Gastroesophageal sphincter (tissue), 4 donors: ENCODE measurements around the gene GNB2. TPM values are rescaled to one million over a fixed set of nuclear protein-coding genes. Genes with fewer than 3 reads are reported as not detected.
A peak's percentile ranks its signal among the peaks of the same experiment; 100 is the strongest.

ENCODE experiments used
- ATAC-seq: fragments of 150-250 bp; one replicate; pipeline ENCODE4 v1.9.1; 2016; ENCODE audit warnings: mild to moderate bottlenecking, moderate library complexity
- H3K27ac ChIP-seq, 4 donors: fragments of 200-600 bp; sonication (generic) in 3 of 4; 1 replicate in 3 of 4; 2 replicates in 1 of 4; pipeline ENCODE4 v1.5.1; 2016 to 2019
- H3K27me3 ChIP-seq: fragments of 200-600 bp; sonication (generic); one replicate; pipeline ENCODE4 v1.5.1; 2019
- H3K36me3 ChIP-seq, 2 donors: fragments of 200-600 bp; sonication (generic); one replicate each; pipeline ENCODE4 v1.5.1; 2019; ENCODE audit warnings: control low read depth in 1 of 2
- H3K4me1 ChIP-seq, 3 donors: fragments of 200-600 bp; sonication (generic); 1 replicate in 2 of 3; 2 replicates in 1 of 3; pipeline ENCODE4 v1.5.1; 2016 to 2019; ENCODE audit warnings: control low read depth in 2 of 3
- H3K4me3 ChIP-seq, 2 donors: fragments of 200-600 bp; sonication (generic); one replicate each; pipeline ENCODE4 v1.5.1; 2019; ENCODE audit warnings: mild to moderate bottlenecking in 1 of 2, moderate library complexity in 1 of 2
- H3K9me3 ChIP-seq, 3 donors: fragments of 200-600 bp; sonication (generic); one replicate each; pipeline ENCODE4 v1.5.1; 2017 to 2019; ENCODE audit warnings: control low read depth in 2 of 3
- CTCF ChIP-seq, 4 experiments: fragments of 200-600 bp in 2 of 4; fragments of 450-650 bp in 2 of 4; sonication (generic) in 1 of 4; IDR thresholded peaks; one replicate each; pipeline ENCODE4 v1.5.1; 2017 to 2019; ENCODE audit warnings: antibody characterized with exemption in 4 of 4, mild to moderate bottlenecking in 2 of 4, moderate library complexity in 2 of 4
- EP300 ChIP-seq: sonication (generic); formaldehyde crosslinking; IDR thresholded peaks from one replicate; pipeline ENCODE4 v1.6.1; 2017; ENCODE audit warnings: antibody characterized with exemption, mild to moderate bottlenecking
- POLR2A ChIP-seq, 2 donors: fragments of 450-650 bp; IDR thresholded peaks; one replicate each; pipeline ENCODE4 v1.6.1; 2017; ENCODE audit warnings: antibody characterized with exemption in 2 of 2, mild to moderate bottlenecking in 2 of 2, moderate library complexity in 1 of 2
- POLR2AphosphoS5 ChIP-seq: sonication (generic); formaldehyde crosslinking; IDR thresholded peaks from one replicate; pipeline ENCODE4 v1.6.1; 2017; ENCODE audit warnings: antibody characterized with exemption
- WGBS, 2 donors: methylation state at CpG; one replicate each; pipeline ENCODE4 v1.1.5; 2018; ENCODE audit warnings: low coverage in 1 of 2; 5-methylcytosine and 5-hydroxymethylcytosine counted together
- total RNA-seq, 4 donors: library from RNA; depleted of rRNA; stranded (reverse); fragments of >200 nt; gene quantifications; one replicate each; pipeline ENCODE4 v1.1.0, GENCODE V29; 2016

GNB2 gene
- total RNA-seq, 4 donors from 2014 or later: 124 to 217 (median 162) TPM

GRCh38 chr7:100679927-100680575 is 6.5 kb downstream of the GNB2 start:
- peaks cover 0 to 58% (median 24%) of the 10 kb centered on the region in 3 donors for H3K4me1 ChIP-seq

GRCh38 chr7:100680576-100681271 is 7.2 kb downstream of the GNB2 start:
- peaks cover 0 to 92% of the 10 kb centered on the region in 2 donors for H3K36me3 ChIP-seq
- peak overlapping the region in 3 of 4 donors; percentile 76 to 99 (median 81) for H3K27ac ChIP-seq
- H3K4me1 ChIP-seq: peaks cover 0 to 53% (median 24%) of the 10 kb centered on the region in 3 donors

More at GRCh38 chr7:100679927-100680575, 6.5 kb downstream of the GNB2 start:
- peak; percentile 45 for TF ChIP-seq POLR2AphosphoS5
- no peak for TF ChIP-seq POLR2A (IDR thresholded peaks at IDR 0.05)
- Histone ChIP-seq H3K27me3 (no peaks in the 10 kb centered on the region), H3K27ac (peak overlapping the region in 3 of 4 donors; percentile 76 to 99 (median 81)), H3K4me3 (no peak overlapping the region), H3K9me3 (no peaks in the 10 kb centered on the region), H3K36me3 (peaks cover 0 to 85% of the 10 kb centered on the region in 2 donors)
- ATAC-seq: peak; percentile 65
- WGBS, 2 donors: 31 to 56% methylated on average over 2 to 4 of the region's 13 CpGs

GRCh38 chr7:100681491-100682227 is 8.1 kb downstream of the GNB2 start:
- ATAC-seq: no peak
- Histone ChIP-seq H3K9me3 (no peaks in the 10 kb centered on the region), H3K4me3 (no peak overlapping the region), H3K27ac (peak overlapping the region in 2 of 4 donors; percentile 35 to 99), H3K36me3 (peaks cover 0 to 98% of the 10 kb centered on the region in 2 donors), H3K27me3 (no peaks in the 10 kb centered on the region), H3K4me1 (peaks cover 0 to 47% (median 17%) of the 10 kb centered on the region in 3 donors)
- 56% methylated on average over 4 of the region's 29 CpGs; no CpG with 5 or more reads in 1 of the 2 donors for WGBS, 2 donors
- TF ChIP-seq POLR2AphosphoS5 (no peak), EP300 (no peak), POLR2A (IDR thresholded peaks at IDR 0.05) (no peak)

More at GRCh38 chr7:100680576-100681271, 7.2 kb downstream of the GNB2 start:
- Histone ChIP-seq H3K27me3 (no peaks in the 10 kb centered on the region), H3K4me3 (no peak overlapping the region), H3K9me3 (no peaks in the 10 kb centered on the region)
- ATAC-seq: peak; percentile 1
- TF ChIP-seq POLR2AphosphoS5: no peak
- TF ChIP-seq POLR2A (IDR thresholded peaks at IDR 0.05): no peak
- TF ChIP-seq EP300: no peak
- no peak for TF ChIP-seq CTCF (IDR thresholded peaks at IDR 0.05)
- 90% methylated on average over 3 of the region's 18 CpGs; no CpG with 5 or more reads in 1 of the 2 donors for WGBS, 2 donors

- Histone ChIP-seq H3K27ac (peak overlapping the region in 2 of 4 donors; percentile 35 to 99), H3K4me1 (peaks cover 0 to 47% (median 16%) of the 10 kb centered on the region in 3 donors), H3K9me3 (no peaks in the 10 kb centered on the region), H3K27me3 (no peaks in the 10 kb centered on the region), H3K36me3 (peaks cover 0 to 98% of the 10 kb centered on the region in 2 donors), H3K4me3 (no peak overlapping the region)
- no peak for ATAC-seq
- no CpG with 5 or more reads among the region's 25 CpGs for WGBS, 2 donors
- TF ChIP-seq POLR2A (IDR thresholded peaks at IDR 0.05): no peak
- TF ChIP-seq EP300: no peak
Measured at GRCh38 chr7:100682228-100682741, 8.7 kb downstream of the GNB2 start.

GRCh38 chr7:100682991-100683658 is 9.6 kb downstream of the GNB2 start:
- Histone ChIP-seq H3K4me3 (no peak overlapping the region), H3K9me3 (no peaks in the 10 kb centered on the region), H3K36me3 (peaks cover 0 to 98% of the 10 kb centered on the region in 2 donors), H3K4me1 (peaks cover 0 to 47% (median 17%) of the 10 kb centered on the region in 3 donors), H3K27me3 (no peaks in the 10 kb centered on the region), H3K27ac (peak overlapping the region in 2 of 4 donors; percentile 35 to 99)
- no peak for ATAC-seq
- TF ChIP-seq POLR2AphosphoS5 (no peak), EP300 (no peak)
- WGBS, 2 donors: 83% methylated on average over 13 of the region's 28 CpGs; no CpG with 5 or more reads in 1 of the 2 donors

- Histone ChIP-seq H3K4me3 (no peak overlapping the region), H3K36me3 (peaks cover 0 to 98% of the 10 kb centered on the region in 2 donors), H3K27me3 (no peaks in the 10 kb centered on the region), H3K9me3 (no peaks in the 10 kb centered on the region), H3K27ac (no peak overlapping the region), H3K4me1 (peaks cover 0 to 48% (median 17%) of the 10 kb centered on the region in 3 donors)
- TF ChIP-seq POLR2AphosphoS5 (no peak), POLR2A (IDR thresholded peaks at IDR 0.05) (no peak), EP300 (no peak), CTCF (IDR thresholded peaks at IDR 0.05) (no peak)
- no peak for ATAC-seq
- no CpG with 5 or more reads among the region's 37 CpGs for WGBS, 2 donors
Measured at GRCh38 chr7:100683659-100684533, 10.4 kb downstream of the GNB2 start.
